ENCODE results near the gene IL23R. TPM values are rescaled to one million over a fixed set of nuclear protein-coding genes. Genes with fewer than 3 reads are reported as not detected.

The IL23R gene
- total RNA-seq, 1 donor from 2014 or later = not detected

- no peaks in the 10 kb centered on the region for H3K4me1 ChIP-seq
- TF ChIP-seq CTCF (IDR thresholded peaks at IDR 0.05) = no peak
- H3K27me3 ChIP-seq = no peaks in the 10 kb centered on the region
- H3K9me3 ChIP-seq = no peaks in the 10 kb centered on the region
- intact Hi-C loops (cut with DNase I) = no loop called here
- H3K4me3 ChIP-seq = no peak overlapping the region
- H3K27ac ChIP-seq = no peak overlapping the region
- no peaks in the 10 kb centered on the region for H3K36me3 ChIP-seq
- no peak for DNase-seq (ENCODE audit: low spot score in 2 of 2)
These were observed 90.9 kb downstream of the IL23R start for GRCh38 chr1:67257173-67257535.

DNA sequence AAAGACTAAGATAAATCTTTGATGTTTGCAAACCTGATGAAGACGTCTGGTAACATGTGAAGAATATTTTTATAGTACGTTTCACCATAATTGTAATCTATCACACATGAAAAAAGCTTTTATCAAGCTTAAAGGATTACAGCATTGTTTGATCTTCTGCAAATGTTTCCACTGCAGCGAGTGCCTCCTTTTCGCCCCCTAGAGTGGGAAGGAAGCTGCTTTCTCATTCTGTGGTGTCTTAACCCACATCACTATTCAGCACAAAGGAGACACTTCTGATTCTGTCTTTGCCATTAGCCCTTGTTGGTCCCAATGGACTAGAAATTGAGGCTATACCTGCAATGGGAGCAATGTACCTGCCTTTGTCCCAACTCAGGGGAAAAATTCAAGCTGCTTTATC, 95.4 kb downstream of the IL23R start:
- Histone ChIP-seq H3K27ac (no peak overlapping the region), H3K27me3 (no peaks in the 10 kb centered on the region), H3K36me3 (no peaks in the 10 kb centered on the region), H3K4me1 (no peaks in the 10 kb centered on the region), H3K4me3 (no peak overlapping the region), H3K9me3 (no peaks in the 10 kb centered on the region)
- intact Hi-C loops (cut with DNase I) = no loop called here
- TF ChIP-seq CTCF (IDR thresholded peaks at IDR 0.05) = no peak
- no peak for DNase-seq (ENCODE audit: low spot score in 2 of 2)

DNA sequence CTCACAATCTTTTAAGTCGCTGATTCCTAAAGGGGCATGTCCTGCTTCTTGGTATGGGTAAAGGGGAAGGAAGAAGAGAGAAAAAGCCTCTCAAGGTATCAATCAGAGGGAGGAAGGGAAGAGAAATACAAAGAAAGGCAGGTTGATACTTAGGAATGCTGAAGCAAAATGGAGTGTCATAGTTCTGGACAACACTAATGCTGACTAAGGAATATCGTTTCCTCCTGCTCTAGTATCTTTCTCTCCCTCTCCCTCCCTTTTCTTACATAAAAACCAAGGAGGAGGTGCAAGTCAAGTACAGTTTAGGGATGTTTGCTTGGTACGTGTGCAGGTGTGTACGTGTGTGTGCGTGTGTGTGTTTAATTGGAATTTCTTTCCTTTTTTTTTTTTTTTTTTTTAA, 96.5 kb downstream of the IL23R start:
- TF ChIP-seq CTCF (IDR thresholded peaks at IDR 0.05) = no peak
- no peaks in the 10 kb centered on the region for H3K4me1 ChIP-seq
- H3K36me3 ChIP-seq = no peaks in the 10 kb centered on the region
- H3K9me3 ChIP-seq = no peaks in the 10 kb centered on the region
- intact Hi-C loops (cut with DNase I) = no loop called here
- no peak overlapping the region for H3K27ac ChIP-seq
- no peaks in the 10 kb centered on the region for H3K27me3 ChIP-seq
- DNase-seq (ENCODE audit: low spot score in 2 of 2) = no peak
- no peak overlapping the region for H3K4me3 ChIP-seq

DNA sequence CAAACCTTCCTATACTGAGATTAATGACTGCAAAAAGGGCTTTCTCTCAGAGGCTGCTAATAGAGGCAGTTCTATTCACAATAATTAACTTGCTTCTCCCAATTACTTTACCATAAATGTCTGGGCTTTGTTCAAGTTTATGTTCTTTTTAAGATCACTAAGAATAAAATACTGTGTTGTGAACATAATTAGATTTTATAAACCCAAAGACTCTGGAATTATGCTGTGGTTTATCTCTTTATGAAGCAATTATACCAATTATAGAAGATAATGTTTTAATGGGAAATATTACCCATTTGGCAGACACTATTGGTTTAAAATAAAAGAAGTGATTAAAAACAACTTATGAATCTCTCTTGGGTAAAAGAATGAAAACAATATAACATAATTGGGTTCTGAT, 97.9 kb downstream of the IL23R start:
- no peak for DNase-seq (ENCODE audit: low spot score in 2 of 2)
- Histone ChIP-seq H3K27ac (no peak overlapping the region), H3K36me3 (no peaks in the 10 kb centered on the region), H3K4me3 (no peak overlapping the region), H3K27me3 (no peaks in the 10 kb centered on the region), H3K9me3 (no peaks in the 10 kb centered on the region), H3K4me1 (no peaks in the 10 kb centered on the region)
- intact Hi-C loops (cut with DNase I) = no loop called here
- TF ChIP-seq CTCF (IDR thresholded peaks at IDR 0.05) = no peak

DNA sequence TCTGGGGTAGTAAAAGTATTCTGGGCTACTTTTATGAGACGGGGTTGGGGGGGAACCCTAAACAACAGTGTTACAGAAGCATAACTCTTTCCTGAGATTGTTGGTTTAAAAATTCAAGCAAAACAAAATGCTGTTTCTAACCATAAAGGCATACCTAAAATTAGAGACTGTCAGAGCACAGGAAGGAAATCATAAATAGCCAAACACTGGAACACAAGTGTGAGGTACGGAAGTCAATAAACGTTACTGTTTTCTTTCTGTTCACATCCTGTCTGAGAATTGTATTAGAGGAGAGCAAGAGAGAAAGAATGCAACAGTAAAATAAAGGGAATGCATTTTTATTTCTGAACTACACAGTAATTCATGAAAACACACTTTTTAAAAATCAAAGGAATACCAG, 98.6 kb downstream of the IL23R start:
- DNase-seq (ENCODE audit: low spot score in 2 of 2) = no peak
- intact Hi-C loops (cut with DNase I) = no loop called here
- no peaks in the 10 kb centered on the region for H3K36me3 ChIP-seq

More for the DNA sequence above, 98.6 kb downstream of the IL23R start:
- H3K27ac ChIP-seq = no peak overlapping the region
- no peak overlapping the region for H3K4me3 ChIP-seq
- H3K27me3 ChIP-seq = no peaks in the 10 kb centered on the region
- H3K4me1 ChIP-seq = no peaks in the 10 kb centered on the region
- H3K9me3 ChIP-seq = no peaks in the 10 kb centered on the region
- TF ChIP-seq CTCF (IDR thresholded peaks at IDR 0.05) = no peak

All from ascending aorta (tissue), 2 donors.